GM23338 (cell line): Measurements from ENCODE around the gene CPLX3. TPM values are rescaled to one million over a fixed set of nuclear protein-coding genes. Genes with fewer than 3 reads are reported as not detected.

ENCODE experiments used
- ATAC-seq: fragments of 200-7000 bp; cut with Tn5 transposase; 3 replicates; pipeline ENCODE4 v1.9.1; 2020
- DNase-seq: peaks from one replicate; pipeline ENCODE4 v3.0.0-alpha.2; 2015; ENCODE audit warnings: low spot score
- H2AFZ ChIP-seq: fragments of 200-600 bp; sonication (generic); 2 replicates; pipeline ENCODE4 v1.8.0; 2016; ENCODE audit warnings: antibody characterized with exemption, mild to moderate bottlenecking, moderate library complexity
- H3F3A ChIP-seq: fragments of 200-600 bp; sonication (generic); replicated peaks from 2 replicates; pipeline ENCODE4 v1.8.0; 2017; ENCODE audit warnings: antibody characterized with exemption, mixed run types, low read depth
- H3K27ac ChIP-seq: fragments of 200-600 bp; sonication (generic); 2 replicates; pipeline ENCODE4 v1.6.1; 2016; ENCODE audit warnings: low read depth
- H3K27me3 ChIP-seq: fragments of 200-600 bp; sonication (generic); 2 replicates; pipeline ENCODE4 v1.8.0; 2016; ENCODE audit warnings: mild to moderate bottlenecking, mixed run types, moderate library complexity; ENCODE audit not compliant: insufficient read depth
- H3K36me3 ChIP-seq: fragments of 200-600 bp; sonication (generic); 2 replicates; pipeline ENCODE4 v1.8.0; 2016; ENCODE audit warnings: mild to moderate bottlenecking; ENCODE audit not compliant: insufficient read depth
- H3K4me1 ChIP-seq: fragments of 200-600 bp; sonication (generic); 2 replicates; pipeline ENCODE4 v1.8.0; 2016; ENCODE audit warnings: mild to moderate bottlenecking, moderate library complexity; ENCODE audit not compliant: insufficient read depth
- H3K4me2 ChIP-seq: fragments of 200-600 bp; sonication (generic); 2 replicates; pipeline ENCODE4 v1.7.1; 2017; ENCODE audit warnings: mixed run types
- H3K4me3 ChIP-seq: fragments of 200-600 bp; sonication (generic); 2 replicates; pipeline ENCODE4 v1.6.1; 2016; ENCODE audit warnings: mixed run types
- H3K79me2 ChIP-seq: fragments of 200-600 bp; sonication (generic); replicated peaks from 2 replicates; pipeline ENCODE4 v1.8.0; 2017; ENCODE audit warnings: mild to moderate bottlenecking; ENCODE audit not compliant: insufficient read depth
- H3K9me2 ChIP-seq: fragments of 200-600 bp; sonication (generic); 2 replicates; pipeline ENCODE4 v1.8.0; 2017; ENCODE audit not compliant: insufficient read depth
- H4K20me1 ChIP-seq: fragments of 200-600 bp; sonication (generic); replicated peaks from 2 replicates; pipeline ENCODE4 v1.8.0; 2017; ENCODE audit warnings: mild to moderate bottlenecking; ENCODE audit not compliant: insufficient read depth
- H3K27ac Mint-ChIP-seq: 2 replicates; pipeline ENCODE4 v1.8.0; 2020; ENCODE audit warnings: inconsistent platforms, mild to moderate bottlenecking, moderate library complexity, mixed read lengths
- H3K27me3 Mint-ChIP-seq: 3 replicates; pipeline ENCODE4 v1.8.0; 2022; ENCODE audit warnings: low read depth, mild to moderate bottlenecking, moderate library complexity, mixed read lengths, inconsistent platforms; ENCODE audit not compliant: insufficient read depth, poor library complexity
- H3K36me3 Mint-ChIP-seq: 3 replicates; pipeline ENCODE4 v1.8.0; 2021; ENCODE audit warnings: low read depth, mild to moderate bottlenecking, inconsistent platforms, moderate library complexity, mixed read lengths
- H3K4me1 Mint-ChIP-seq: 3 replicates; pipeline ENCODE4 v1.8.0; 2020; ENCODE audit warnings: mild to moderate bottlenecking, inconsistent platforms, mixed read lengths
- H3K4me3 Mint-ChIP-seq: 3 replicates; pipeline ENCODE4 v1.8.0; 2021; ENCODE audit warnings: moderate library complexity, mild to moderate bottlenecking, inconsistent platforms, mixed read lengths
- H3K9me3 Mint-ChIP-seq: 3 replicates; pipeline ENCODE4 v1.8.0; 2020; ENCODE audit warnings: moderate library complexity, mild to moderate bottlenecking, inconsistent platforms, mixed read lengths
- CREB1 ChIP-seq: fragments of 250-450 bp; sonication (Bioruptor Pico); IDR thresholded peaks from 2 replicates; pipeline ENCODE4 v1.5.0; 2020; ENCODE audit warnings: low read depth, mild to moderate bottlenecking, moderate library complexity
- EZH2 ChIP-seq: fragments of 200-600 bp; sonication (generic); IDR thresholded peaks from one replicate; pipeline ENCODE4 v1.8.0; 2017; ENCODE audit warnings: antibody characterized with exemption, mild to moderate bottlenecking, low read depth; ENCODE audit not compliant: unreplicated experiment
- EZH2phosphoT487 ChIP-seq: fragments of 200-600 bp; sonication (generic); IDR thresholded peaks from one replicate; pipeline ENCODE4 v1.8.1; 2018; ENCODE audit warnings: antibody characterized with exemption; ENCODE audit not compliant: unreplicated experiment
- JUNB ChIP-seq: IDR thresholded peaks from one replicate; pipeline ENCODE4 v1.6.1; 2016; ENCODE audit warnings: antibody characterized with exemption; ENCODE audit not compliant: unreplicated experiment
- NANOG ChIP-seq: IDR thresholded peaks from 2 replicates; pipeline ENCODE4 v1.6.1; 2016; ENCODE audit warnings: antibody characterized with exemption, borderline replicate concordance
- POLR2AphosphoS5 ChIP-seq: IDR thresholded peaks from 2 replicates; pipeline ENCODE4 v1.6.1; 2016; ENCODE audit warnings: antibody characterized with exemption, low read depth
- STAT1 ChIP-seq: IDR thresholded peaks from one replicate; pipeline ENCODE4 v1.6.1; 2016; ENCODE audit warnings: antibody characterized with exemption; ENCODE audit not compliant: unreplicated experiment
- ZNF114 ChIP-seq: fragments of 250-450 bp; sonication (Bioruptor Pico); IDR thresholded peaks from 2 replicates; pipeline ENCODE4 v1.5.0; 2020; ENCODE audit warnings: mild to moderate bottlenecking, moderate library complexity
- ZNF331 ChIP-seq: fragments of 250-450 bp; sonication (Bioruptor Pico); IDR thresholded peaks from 2 replicates; pipeline ENCODE4 v1.5.0; 2020; ENCODE audit warnings: low read depth, mild to moderate bottlenecking, moderate library complexity
- polyA plus RNA-seq: library from polyadenylated mRNA; unstranded; fragments of >200 nt; fragmentation: Nextera tagmentation; extraction: Ambion mirVana; gene quantifications from 2 replicates; pipeline ENCODE4 v1.2.1, GENCODE V29; 2016
- total RNA-seq: library from RNA; depleted of rRNA; stranded (reverse); fragments of >200 nt; shearing (Covaris generic); gene quantifications from 2 replicates; pipeline ENCODE4 v1.2.3, GENCODE V29; 2014
- TF ChIP-seq, protein P1 (sequence below), 2 experiments: fragments of 200-600 bp in 1 of 2; sonication (generic) in 1 of 2; conservative IDR thresholded peaks; 2 replicates each; pipeline versions ENCODE4 v1.5.1 to v1.6.1; 2016 to 2017; ENCODE audit warnings: antibody characterized with exemption in 2 of 2, low read depth in 2 of 2, mild to moderate bottlenecking in 2 of 2, moderate library complexity in 1 of 2
- TF ChIP-seq, protein P2 (sequence below): fragments of 250-450 bp; sonication (Bioruptor Pico); IDR thresholded peaks from 2 replicates; pipeline ENCODE4 v1.5.0; 2020; ENCODE audit warnings: mild to moderate bottlenecking, moderate library complexity
- TF ChIP-seq, protein P3 (sequence below): IDR thresholded peaks from 2 replicates; pipeline ENCODE4 v1.6.1; 2016; ENCODE audit warnings: antibody characterized with exemption
- TF ChIP-seq, protein P4 (sequence below): IDR thresholded peaks from one replicate; pipeline ENCODE4 v1.6.1; 2018; ENCODE audit warnings: antibody characterized with exemption; ENCODE audit not compliant: unreplicated experiment

CPLX3 gene
- total and polyA plus RNA-seq, 2 experiments from 2014 or later: 0.66 TPM; not detected in 1

DNA sequence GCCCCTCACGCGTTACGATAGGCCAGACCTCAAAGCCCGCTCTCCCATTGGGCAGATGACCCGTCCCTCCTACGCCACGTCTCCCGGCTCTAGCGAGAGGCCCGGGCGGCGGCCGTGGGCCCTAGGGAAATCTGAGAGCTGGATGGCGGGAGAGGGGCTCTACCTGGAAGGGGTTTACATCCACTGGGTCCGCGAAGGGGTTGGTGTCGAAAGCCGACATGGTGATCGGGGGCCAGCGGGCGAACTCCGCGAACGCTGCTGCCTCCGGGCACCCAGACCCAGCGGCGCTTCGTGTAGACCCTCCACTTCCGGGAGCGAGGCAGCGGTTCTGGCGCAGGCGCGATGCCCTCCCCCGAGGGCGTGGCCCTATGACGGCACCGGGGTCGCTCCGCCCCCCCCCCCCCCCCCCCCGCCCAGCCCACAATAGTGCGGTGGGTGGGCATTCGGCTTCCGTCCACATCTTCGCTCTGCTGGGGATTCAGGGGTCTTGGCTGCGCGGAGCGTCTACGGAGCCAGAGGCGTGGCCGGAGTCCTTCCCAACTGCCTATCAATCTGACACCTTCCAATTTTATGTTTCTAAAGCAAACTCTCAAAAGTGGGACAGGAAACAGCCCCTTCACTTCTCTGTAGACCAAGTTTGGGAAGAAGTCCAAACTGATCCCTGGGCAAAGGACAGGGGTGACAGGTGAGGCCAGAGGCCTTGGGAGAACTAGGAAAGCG lies 46.8 kb downstream of the CPLX3 start, which contains the start of gene SCAMP2:
TSS of gene SCAMP2 (minus strand) at position 330 of the 720 bp plus-strand sequence. CDS start at position 220, 110 bp downstream.
- DNase-seq: peak; percentile 99
- Mint-ChIP-seq H3K27ac (peak within 1 kb of the TSS; percentile 97), H3K4me3 (peak within 1 kb of the TSS; percentile 86), H3K36me3 (peaks cover 7% of the 10 kb centered on the region; the same call in 2 of the 3 replicates), H3K4me1 (peaks cover 18% of the 10 kb centered on the region), H3K27me3 (peaks cover 18% of the 10 kb centered on the region), H3K9me3 (no peaks in the 10 kb centered on the region)
- Histone ChIP-seq H3K4me3 (peak within 1 kb of the TSS; percentile 83), H3K27ac (peak within 1 kb of the TSS; percentile 87; the same call in 1 of the 2 replicates), H3K4me2 (peak within 1 kb of the TSS; percentile 96), H3K4me1 (no peaks in the 10 kb centered on the region), H3K36me3 (no peaks in the 10 kb centered on the region), H3K9me2 (no peaks in the 10 kb centered on the region), H2AFZ (peak within 1 kb of the TSS; percentile 100), H3K27me3 (no peaks in the 10 kb centered on the region), H4K20me1 (peaks cover 17% of the 10 kb centered on the region), H3F3A (0 out of 2 replicates have a peak, but pooled peaks cover 8% of the 10 kb centered on the region), H3K79me2 (peaks cover 44% of the 10 kb centered on the region)
- ATAC-seq: peak; percentile 97
- TF ChIP-seq, protein P1, sequence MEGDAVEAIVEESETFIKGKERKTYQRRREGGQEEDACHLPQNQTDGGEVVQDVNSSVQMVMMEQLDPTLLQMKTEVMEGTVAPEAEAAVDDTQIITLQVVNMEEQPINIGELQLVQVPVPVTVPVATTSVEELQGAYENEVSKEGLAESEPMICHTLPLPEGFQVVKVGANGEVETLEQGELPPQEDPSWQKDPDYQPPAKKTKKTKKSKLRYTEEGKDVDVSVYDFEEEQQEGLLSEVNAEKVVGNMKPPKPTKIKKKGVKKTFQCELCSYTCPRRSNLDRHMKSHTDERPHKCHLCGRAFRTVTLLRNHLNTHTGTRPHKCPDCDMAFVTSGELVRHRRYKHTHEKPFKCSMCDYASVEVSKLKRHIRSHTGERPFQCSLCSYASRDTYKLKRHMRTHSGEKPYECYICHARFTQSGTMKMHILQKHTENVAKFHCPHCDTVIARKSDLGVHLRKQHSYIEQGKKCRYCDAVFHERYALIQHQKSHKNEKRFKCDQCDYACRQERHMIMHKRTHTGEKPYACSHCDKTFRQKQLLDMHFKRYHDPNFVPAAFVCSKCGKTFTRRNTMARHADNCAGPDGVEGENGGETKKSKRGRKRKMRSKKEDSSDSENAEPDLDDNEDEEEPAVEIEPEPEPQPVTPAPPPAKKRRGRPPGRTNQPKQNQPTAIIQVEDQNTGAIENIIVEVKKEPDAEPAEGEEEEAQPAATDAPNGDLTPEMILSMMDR (conservative IDR thresholded peaks at IDR 0.05; ENCODE audit: low read depth in 2 of 2): no peak
- TF ChIP-seq CREB1 (peak; percentile 87), STAT1 (no peak), JUNB (no peak), EZH2phosphoT487 (no peak), EZH2 (no peak), ZNF331 (CRISPR knock-in tag) (no peak), ZNF114 (CRISPR knock-in tag) (no peak), POLR2AphosphoS5 (peak; percentile 90), NANOG (no peak)
- TF ChIP-seq, protein P2, sequence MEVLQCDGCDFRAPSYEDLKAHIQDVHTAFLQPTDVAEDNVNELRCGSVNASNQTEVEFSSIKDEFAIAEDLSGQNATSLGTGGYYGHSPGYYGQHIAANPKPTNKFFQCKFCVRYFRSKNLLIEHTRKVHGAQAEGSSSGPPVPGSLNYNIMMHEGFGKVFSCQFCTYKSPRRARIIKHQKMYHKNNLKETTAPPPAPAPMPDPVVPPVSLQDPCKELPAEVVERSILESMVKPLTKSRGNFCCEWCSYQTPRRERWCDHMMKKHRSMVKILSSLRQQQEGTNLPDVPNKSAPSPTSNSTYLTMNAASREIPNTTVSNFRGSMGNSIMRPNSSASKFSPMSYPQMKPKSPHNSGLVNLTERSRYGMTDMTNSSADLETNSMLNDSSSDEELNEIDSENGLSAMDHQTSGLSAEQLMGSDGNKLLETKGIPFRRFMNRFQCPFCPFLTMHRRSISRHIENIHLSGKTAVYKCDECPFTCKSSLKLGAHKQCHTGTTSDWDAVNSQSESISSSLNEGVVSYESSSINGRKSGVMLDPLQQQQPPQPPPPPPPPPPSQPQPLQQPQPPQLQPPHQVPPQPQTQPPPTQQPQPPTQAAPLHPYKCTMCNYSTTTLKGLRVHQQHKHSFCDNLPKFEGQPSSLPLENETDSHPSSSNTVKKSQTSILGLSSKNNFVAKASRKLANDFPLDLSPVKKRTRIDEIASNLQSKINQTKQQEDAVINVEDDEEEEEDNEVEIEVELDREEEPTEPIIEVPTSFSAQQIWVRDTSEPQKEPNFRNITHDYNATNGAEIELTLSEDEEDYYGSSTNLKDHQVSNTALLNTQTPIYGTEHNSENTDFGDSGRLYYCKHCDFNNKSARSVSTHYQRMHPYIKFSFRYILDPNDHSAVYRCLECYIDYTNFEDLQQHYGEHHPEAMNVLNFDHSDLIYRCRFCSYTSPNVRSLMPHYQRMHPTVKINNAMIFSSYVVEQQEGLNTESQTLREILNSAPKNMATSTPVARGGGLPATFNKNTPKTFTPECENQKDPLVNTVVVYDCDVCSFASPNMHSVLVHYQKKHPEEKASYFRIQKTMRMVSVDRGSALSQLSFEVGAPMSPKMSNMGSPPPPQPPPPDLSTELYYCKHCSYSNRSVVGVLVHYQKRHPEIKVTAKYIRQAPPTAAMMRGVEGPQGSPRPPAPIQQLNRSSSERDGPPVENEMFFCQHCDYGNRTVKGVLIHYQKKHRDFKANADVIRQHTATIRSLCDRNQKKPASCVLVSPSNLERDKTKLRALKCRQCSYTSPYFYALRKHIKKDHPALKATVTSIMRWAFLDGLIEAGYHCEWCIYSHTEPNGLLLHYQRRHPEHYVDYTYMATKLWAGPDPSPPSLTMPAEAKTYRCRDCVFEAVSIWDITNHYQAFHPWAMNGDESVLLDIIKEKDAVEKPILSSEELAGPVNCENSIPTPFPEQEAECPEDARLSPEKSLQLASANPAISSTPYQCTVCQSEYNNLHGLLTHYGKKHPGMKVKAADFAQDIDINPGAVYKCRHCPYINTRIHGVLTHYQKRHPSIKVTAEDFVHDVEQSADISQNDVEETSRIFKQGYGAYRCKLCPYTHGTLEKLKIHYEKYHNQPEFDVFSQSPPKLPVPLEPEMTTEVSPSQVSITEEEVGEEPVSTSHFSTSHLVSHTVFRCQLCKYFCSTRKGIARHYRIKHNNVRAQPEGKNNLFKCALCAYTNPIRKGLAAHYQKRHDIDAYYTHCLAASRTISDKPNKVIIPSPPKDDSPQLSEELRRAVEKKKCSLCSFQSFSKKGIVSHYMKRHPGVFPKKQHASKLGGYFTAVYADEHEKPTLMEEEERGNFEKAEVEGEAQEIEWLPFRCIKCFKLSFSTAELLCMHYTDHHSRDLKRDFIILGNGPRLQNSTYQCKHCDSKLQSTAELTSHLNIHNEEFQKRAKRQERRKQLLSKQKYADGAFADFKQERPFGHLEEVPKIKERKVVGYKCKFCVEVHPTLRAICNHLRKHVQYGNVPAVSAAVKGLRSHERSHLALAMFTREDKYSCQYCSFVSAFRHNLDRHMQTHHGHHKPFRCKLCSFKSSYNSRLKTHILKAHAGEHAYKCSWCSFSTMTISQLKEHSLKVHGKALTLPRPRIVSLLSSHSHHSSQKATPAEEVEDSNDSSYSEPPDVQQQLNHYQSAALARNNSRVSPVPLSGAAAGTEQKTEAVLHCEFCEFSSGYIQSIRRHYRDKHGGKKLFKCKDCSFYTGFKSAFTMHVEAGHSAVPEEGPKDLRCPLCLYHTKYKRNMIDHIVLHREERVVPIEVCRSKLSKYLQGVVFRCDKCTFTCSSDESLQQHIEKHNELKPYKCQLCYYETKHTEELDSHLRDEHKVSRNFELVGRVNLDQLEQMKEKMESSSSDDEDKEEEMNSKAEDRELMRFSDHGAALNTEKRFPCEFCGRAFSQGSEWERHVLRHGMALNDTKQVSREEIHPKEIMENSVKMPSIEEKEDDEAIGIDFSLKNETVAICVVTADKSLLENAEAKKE (CRISPR knock-in tag): no peak
- TF ChIP-seq, protein P3, sequence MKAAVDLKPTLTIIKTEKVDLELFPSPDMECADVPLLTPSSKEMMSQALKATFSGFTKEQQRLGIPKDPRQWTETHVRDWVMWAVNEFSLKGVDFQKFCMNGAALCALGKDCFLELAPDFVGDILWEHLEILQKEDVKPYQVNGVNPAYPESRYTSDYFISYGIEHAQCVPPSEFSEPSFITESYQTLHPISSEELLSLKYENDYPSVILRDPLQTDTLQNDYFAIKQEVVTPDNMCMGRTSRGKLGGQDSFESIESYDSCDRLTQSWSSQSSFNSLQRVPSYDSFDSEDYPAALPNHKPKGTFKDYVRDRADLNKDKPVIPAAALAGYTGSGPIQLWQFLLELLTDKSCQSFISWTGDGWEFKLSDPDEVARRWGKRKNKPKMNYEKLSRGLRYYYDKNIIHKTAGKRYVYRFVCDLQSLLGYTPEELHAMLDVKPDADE: no peak
- TF ChIP-seq, protein P4, sequence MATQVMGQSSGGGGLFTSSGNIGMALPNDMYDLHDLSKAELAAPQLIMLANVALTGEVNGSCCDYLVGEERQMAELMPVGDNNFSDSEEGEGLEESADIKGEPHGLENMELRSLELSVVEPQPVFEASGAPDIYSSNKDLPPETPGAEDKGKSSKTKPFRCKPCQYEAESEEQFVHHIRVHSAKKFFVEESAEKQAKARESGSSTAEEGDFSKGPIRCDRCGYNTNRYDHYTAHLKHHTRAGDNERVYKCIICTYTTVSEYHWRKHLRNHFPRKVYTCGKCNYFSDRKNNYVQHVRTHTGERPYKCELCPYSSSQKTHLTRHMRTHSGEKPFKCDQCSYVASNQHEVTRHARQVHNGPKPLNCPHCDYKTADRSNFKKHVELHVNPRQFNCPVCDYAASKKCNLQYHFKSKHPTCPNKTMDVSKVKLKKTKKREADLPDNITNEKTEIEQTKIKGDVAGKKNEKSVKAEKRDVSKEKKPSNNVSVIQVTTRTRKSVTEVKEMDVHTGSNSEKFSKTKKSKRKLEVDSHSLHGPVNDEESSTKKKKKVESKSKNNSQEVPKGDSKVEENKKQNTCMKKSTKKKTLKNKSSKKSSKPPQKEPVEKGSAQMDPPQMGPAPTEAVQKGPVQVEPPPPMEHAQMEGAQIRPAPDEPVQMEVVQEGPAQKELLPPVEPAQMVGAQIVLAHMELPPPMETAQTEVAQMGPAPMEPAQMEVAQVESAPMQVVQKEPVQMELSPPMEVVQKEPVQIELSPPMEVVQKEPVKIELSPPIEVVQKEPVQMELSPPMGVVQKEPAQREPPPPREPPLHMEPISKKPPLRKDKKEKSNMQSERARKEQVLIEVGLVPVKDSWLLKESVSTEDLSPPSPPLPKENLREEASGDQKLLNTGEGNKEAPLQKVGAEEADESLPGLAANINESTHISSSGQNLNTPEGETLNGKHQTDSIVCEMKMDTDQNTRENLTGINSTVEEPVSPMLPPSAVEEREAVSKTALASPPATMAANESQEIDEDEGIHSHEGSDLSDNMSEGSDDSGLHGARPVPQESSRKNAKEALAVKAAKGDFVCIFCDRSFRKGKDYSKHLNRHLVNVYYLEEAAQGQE: no peak
